Measurements from ENCODE around the gene CD200.

DNA sequence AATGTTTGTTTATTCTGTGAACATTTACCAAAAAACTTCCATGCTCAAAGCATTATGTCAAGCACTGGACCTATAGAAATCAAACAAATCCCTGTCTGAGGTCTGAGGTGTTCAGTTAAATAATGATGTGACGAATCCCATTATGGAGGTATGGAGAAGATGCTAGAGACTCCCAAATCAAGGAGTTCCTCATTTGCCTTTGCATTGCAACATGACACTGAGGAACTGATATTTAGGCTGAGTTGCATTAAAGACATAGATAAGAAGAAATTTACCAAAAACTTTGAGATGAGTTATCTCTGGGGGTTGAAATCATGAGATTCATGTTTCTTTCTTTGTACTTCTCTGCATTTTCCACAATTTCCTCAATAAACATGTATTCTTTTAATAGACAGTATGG, 16.0 kb downstream of the CD200 start:
- TF ChIP-seq, protein P1, sequence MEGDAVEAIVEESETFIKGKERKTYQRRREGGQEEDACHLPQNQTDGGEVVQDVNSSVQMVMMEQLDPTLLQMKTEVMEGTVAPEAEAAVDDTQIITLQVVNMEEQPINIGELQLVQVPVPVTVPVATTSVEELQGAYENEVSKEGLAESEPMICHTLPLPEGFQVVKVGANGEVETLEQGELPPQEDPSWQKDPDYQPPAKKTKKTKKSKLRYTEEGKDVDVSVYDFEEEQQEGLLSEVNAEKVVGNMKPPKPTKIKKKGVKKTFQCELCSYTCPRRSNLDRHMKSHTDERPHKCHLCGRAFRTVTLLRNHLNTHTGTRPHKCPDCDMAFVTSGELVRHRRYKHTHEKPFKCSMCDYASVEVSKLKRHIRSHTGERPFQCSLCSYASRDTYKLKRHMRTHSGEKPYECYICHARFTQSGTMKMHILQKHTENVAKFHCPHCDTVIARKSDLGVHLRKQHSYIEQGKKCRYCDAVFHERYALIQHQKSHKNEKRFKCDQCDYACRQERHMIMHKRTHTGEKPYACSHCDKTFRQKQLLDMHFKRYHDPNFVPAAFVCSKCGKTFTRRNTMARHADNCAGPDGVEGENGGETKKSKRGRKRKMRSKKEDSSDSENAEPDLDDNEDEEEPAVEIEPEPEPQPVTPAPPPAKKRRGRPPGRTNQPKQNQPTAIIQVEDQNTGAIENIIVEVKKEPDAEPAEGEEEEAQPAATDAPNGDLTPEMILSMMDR (conservative IDR thresholded peaks at IDR 0.05 in 1 of 2, IDR thresholded peaks at IDR 0.05 in 1 of 2; ENCODE audit: extremely low read depth in 1 of 2, insufficient read depth in 1 of 2, low read depth in 1 of 2, low read length in 2 of 2): no peak
- no peak for TF ChIP-seq EZH2 (IDR thresholded peaks at IDR 0.05; ENCODE audit: borderline replicate concordance, low read length)
